GM12878 (cell line): ENCODE measurements around the gene TULP1. TPM values are rescaled to one million over a fixed set of nuclear protein-coding genes. Genes with fewer than 3 reads are reported as not detected.

Experiments
- ATAC-seq: fragments of 200-7000 bp; cut with Tn5 transposase; 3 replicates; pipeline ENCODE4 v1.9.1; 2020; ENCODE audit warnings: mild to moderate bottlenecking, moderate library complexity
- BruUV-seq: library from RNA; stranded (reverse); fragments of 400-500 nt; replicated peaks from 2 replicates; lab custom pipeline; 2021; lab: Mats Ljungman, UMichigan
- CTCF ChIA-PET: fragments of 300-600 bp; sonication (Branson Sonifier 250); formaldehyde crosslinking; extraction: SDS; loops from one replicate; lab custom pipeline; 2021; ENCODE audit warnings: inconsistent platforms; lab: Yijun Ruan, JAX
- POLR2A ChIA-PET: fragments of 350-600 bp; formaldehyde crosslinking; extraction: SDS; loops from one replicate; lab custom pipeline; 2021; ENCODE audit warnings: inconsistent platforms; lab: Charles Lee
- RAD21 ChIA-PET: fragments of 300-600 bp; sonication (Branson Sonifier 250); formaldehyde crosslinking; loops from one replicate; lab custom pipeline; 2023; ENCODE audit warnings: antibody characterized with exemption; ENCODE audit not compliant: unreplicated experiment; lab: Charles Lee
- SMC1A ChIA-PET: fragments of 300-600 bp; sonication (Branson Sonifier 250); formaldehyde crosslinking; loops from one replicate; lab custom pipeline; 2023; ENCODE audit not compliant: unreplicated experiment, uncharacterized antibody; lab: Charles Lee
- DNase-seq: peaks from one replicate; pipeline ENCODE4 v3.0.0-alpha.2; 2011; ENCODE audit warnings: low read depth, low spot score
- FAIRE-seq: peaks from 3 replicates; lab custom pipeline; 2011; peaks lifted over from hg19 to GRCh38; lab: Jason Lieb, UNC
- H2AFZ ChIP-seq: 2 replicates; pipeline ENCODE4 v1.6.0; 2011; ENCODE audit warnings: low read depth, low read length, control low read depth; ENCODE audit not compliant: control insufficient read depth
- H3K27ac ChIP-seq: 2 replicates; pipeline ENCODE4 v1.5.1; 2011; ENCODE audit warnings: control low read depth; ENCODE audit not compliant: control insufficient read depth, insufficient read depth
- H3K27me3 ChIP-seq, 2 experiments: replicated peaks in 1 of 2; 2 replicates each; pipeline versions ENCODE4 v1.6.0 to v1.6.1; 2011; ENCODE audit warnings: low read length in 1 of 2; ENCODE audit not compliant: control insufficient read depth in 2 of 2, insufficient read depth in 2 of 2
- H3K36me3 ChIP-seq, 2 experiments: 2 replicates each; pipeline ENCODE4 v1.5.1; 2011; ENCODE audit warnings: low read length in 1 of 2; ENCODE audit not compliant: control insufficient read depth in 2 of 2, insufficient read depth in 2 of 2
- H3K4me1 ChIP-seq: 2 replicates; pipeline ENCODE4 v1.6.1; 2011; ENCODE audit warnings: mild to moderate bottlenecking, low read length, moderate library complexity, mixed read lengths; ENCODE audit not compliant: control insufficient read depth, insufficient read depth
- H3K4me2 ChIP-seq: 2 replicates; pipeline ENCODE4 v1.6.0; 2011; ENCODE audit warnings: control low read depth; ENCODE audit not compliant: control insufficient read depth, insufficient read depth
- H3K4me3 ChIP-seq: fragments of 200-600 bp; sonication (generic); 2 replicates; pipeline ENCODE4 v1.5.1; 2016
- H3K79me2 ChIP-seq: 2 replicates; pipeline ENCODE4 v1.6.0; 2011; ENCODE audit warnings: low read length; ENCODE audit not compliant: control insufficient read depth, insufficient read depth
- H3K9ac ChIP-seq: 2 replicates; pipeline ENCODE4 v1.8.0; 2011; ENCODE audit warnings: low read length, control low read depth, mixed read lengths; ENCODE audit not compliant: control insufficient read depth, insufficient read depth
- H3K9me3 ChIP-seq: replicated peaks from 3 replicates; pipeline ENCODE4 v1.5.1; 2011; ENCODE audit warnings: mild to moderate bottlenecking, low read length; ENCODE audit not compliant: control insufficient read depth, insufficient read depth
- H4K20me1 ChIP-seq: 2 replicates; pipeline ENCODE4 v1.6.0; 2011; ENCODE audit not compliant: control insufficient read depth, insufficient read depth
- ATF7 ChIP-seq: fragments of 450-650 bp; IDR thresholded peaks from 2 replicates; pipeline ENCODE4 v1.6.1; 2016; ENCODE audit warnings: low read depth, mild to moderate bottlenecking
- BCL3 ChIP-seq: IDR thresholded peaks from 2 replicates; pipeline ENCODE4 v1.6.1; 2011; ENCODE audit warnings: borderline replicate concordance, low read depth, mild to moderate bottlenecking, moderate library complexity, low read length; ENCODE audit not compliant: insufficient read depth, poor library complexity, severe bottlenecking
- MLLT1 ChIP-seq: fragments of 450-650 bp; IDR thresholded peaks from 2 replicates; pipeline ENCODE4 v1.6.1; 2016; ENCODE audit warnings: mild to moderate bottlenecking
- SPI1 ChIP-seq: IDR thresholded peaks from 2 replicates; pipeline ENCODE4 v1.6.1; 2011; ENCODE audit warnings: low read depth, mild to moderate bottlenecking, low read length, moderate library complexity, borderline replicate concordance; ENCODE audit not compliant: insufficient read depth
- TARDBP ChIP-seq: IDR thresholded peaks from 2 replicates; pipeline ENCODE4 v1.6.1; 2016; ENCODE audit warnings: borderline replicate concordance
- USF1 ChIP-seq: IDR thresholded peaks from 2 replicates; pipeline ENCODE4 v1.6.1; 2011; ENCODE audit warnings: borderline replicate concordance, low read depth, mild to moderate bottlenecking, moderate library complexity, mixed read lengths, low read length; ENCODE audit not compliant: insufficient read depth; ENCODE audit errors: extremely low read length
- ZZZ3 ChIP-seq: IDR thresholded peaks from 2 replicates; pipeline ENCODE4 v1.6.1; 2011; ENCODE audit warnings: low read depth; ENCODE audit not compliant: control insufficient read depth, insufficient read length
- WGBS: methylation state at CpG from one replicate; pipeline ENCODE4 v1.1.6; 2016; ENCODE audit warnings: low lambda C conversion rate; ENCODE audit not compliant: insufficient replicate concordance, insufficient coverage; ENCODE audit errors: missing lambda C conversion rate; 5-methylcytosine and 5-hydroxymethylcytosine counted together
- in situ Hi-C: fragments of 300-500 bp; cut with MboI; formaldehyde crosslinking; loops from 9 replicates; pipeline ENCODE4 v1.14.3; 2018; ENCODE audit warnings: mixed read lengths
- intact Hi-C: fragments of 100-400 bp; cut with micrococcal nuclease; formaldehyde crosslinking; loops from one replicate; pipeline ENCODE4 v1.14.2; 2022; ENCODE audit not compliant: unreplicated experiment
- polyA plus RNA-seq, 11 experiments: library from polyadenylated mRNA; depleted of rRNA in 4 of 11; unstranded in 6 of 11; stranded (reverse) in 5 of 11; fragments of >200 nt; fragmentation: Nextera tagmentation in 4 of 11; fragmentation: Illumina TruSeq in 1 of 11; extraction: Ambion mirVana in 4 of 11; extraction: Trizol in 1 of 11; gene quantifications; 1 replicate in 1 of 11; 2 replicates in 10 of 11; pipeline versions ENCODE4 v1.2.1 to v1.2.3, GENCODE V29; 2011 to 2016; ENCODE audit warnings: inconsistent platforms in 2 of 11, missing spikeins in 2 of 11, low read depth in 1 of 11
- total RNA-seq, 4 experiments: library from RNA; depleted of rRNA in 3 of 4; stranded (reverse); fragments of >200 nt in 3 of 4; fragmentation: Illumina TruSeq in 1 of 4; extraction: Trizol in 1 of 4; gene quantifications; 2 replicates each; pipeline versions ENCODE4 v1.2.1 to v1.2.3, GENCODE V29; 2013 to 2021

Gene TULP1
- total and polyA plus RNA-seq, 10 of the 15 experiments (the other 5 are each of a cell fraction or from before 2014, with no cell fraction given) = not detected

- Histone ChIP-seq H3K27me3 (peaks cover 0 to 16% of the 10 kb centered on the region in 2 experiments), H2AFZ (no peak overlapping the region), H3K27ac (no peak overlapping the region), H3K4me2 (no peak overlapping the region), H3K9me3 (no peaks in the 10 kb centered on the region), H4K20me1 (no peaks in the 10 kb centered on the region), H3K4me1 (peaks cover 8% of the 10 kb centered on the region), H3K4me3 (no peak overlapping the region), H3K79me2 (no peaks in the 10 kb centered on the region), H3K36me3 (no peaks in the 10 kb centered on the region), H3K9ac (no peak overlapping the region)
- CTCF ChIA-PET = no interaction called here
- POLR2A ChIA-PET = no interaction called here
- 0% methylated on average over 4 of the region's 4 CpGs for WGBS
- TF ChIP-seq SPI1 (0 out of 2 replicates have a peak, but pooled peaks have one; percentile 6), ZZZ3 (no peak)
- RAD21 ChIA-PET = no interaction called here
- intact Hi-C loops (no loop called here), in situ Hi-C loops (no loop called here)
- no peak for DNase-seq
- no peak; the same call in 2 of the 3 replicates for ATAC-seq
- no peak for FAIRE-seq
- SMC1A ChIA-PET = no interaction called here
- BruUV-seq = no TSS peak
Observed at GRCh38 chr6:35494161-35494563, 18.5 kb downstream of the TULP1 start.

GRCh38 chr6:35493307-35493983 is 19.3 kb downstream of the TULP1 start:
- CTCF ChIA-PET = no interaction called here
- Histone ChIP-seq H3K27ac (no peak overlapping the region), H3K4me2 (no peak overlapping the region), H3K36me3 (no peaks in the 10 kb centered on the region), H3K4me1 (peaks cover 8% of the 10 kb centered on the region), H4K20me1 (no peaks in the 10 kb centered on the region), H3K79me2 (no peaks in the 10 kb centered on the region), H3K4me3 (no peak overlapping the region), H2AFZ (no peak overlapping the region), H3K9me3 (no peaks in the 10 kb centered on the region), H3K9ac (no peak overlapping the region), H3K27me3 (peaks cover 0 to 9% of the 10 kb centered on the region in 2 experiments)
- BruUV-seq = no TSS peak
- RAD21 ChIA-PET = no interaction called here
- no peak for FAIRE-seq
- in situ Hi-C loops = no loop called here
- POLR2A ChIA-PET = no interaction called here
- no peak for DNase-seq
- 71% methylated on average over 28 of the region's 28 CpGs for WGBS
- TF ChIP-seq TARDBP (no peak), BCL3 (peak; percentile 66), SPI1 (no peak), ATF7 (no peak), USF1 (no peak), MLLT1 (no peak)
- ATAC-seq = no peak
- intact Hi-C loops = no loop called here
- SMC1A ChIA-PET = no interaction called here
